Stimulated activated CD4-positive, alpha-beta T cell treated with anti-CD3 and anti-CD28 coated beads, Interleukin-15, amount 100 ng/mL, for 24 hours (primary cell): ENCODE results near the gene THY1.

ENCODE experiments used
- DNase-seq: peaks from one replicate; pipeline ENCODE4 v3.0.0-alpha.2; 2020

The THY1 gene

DNA sequence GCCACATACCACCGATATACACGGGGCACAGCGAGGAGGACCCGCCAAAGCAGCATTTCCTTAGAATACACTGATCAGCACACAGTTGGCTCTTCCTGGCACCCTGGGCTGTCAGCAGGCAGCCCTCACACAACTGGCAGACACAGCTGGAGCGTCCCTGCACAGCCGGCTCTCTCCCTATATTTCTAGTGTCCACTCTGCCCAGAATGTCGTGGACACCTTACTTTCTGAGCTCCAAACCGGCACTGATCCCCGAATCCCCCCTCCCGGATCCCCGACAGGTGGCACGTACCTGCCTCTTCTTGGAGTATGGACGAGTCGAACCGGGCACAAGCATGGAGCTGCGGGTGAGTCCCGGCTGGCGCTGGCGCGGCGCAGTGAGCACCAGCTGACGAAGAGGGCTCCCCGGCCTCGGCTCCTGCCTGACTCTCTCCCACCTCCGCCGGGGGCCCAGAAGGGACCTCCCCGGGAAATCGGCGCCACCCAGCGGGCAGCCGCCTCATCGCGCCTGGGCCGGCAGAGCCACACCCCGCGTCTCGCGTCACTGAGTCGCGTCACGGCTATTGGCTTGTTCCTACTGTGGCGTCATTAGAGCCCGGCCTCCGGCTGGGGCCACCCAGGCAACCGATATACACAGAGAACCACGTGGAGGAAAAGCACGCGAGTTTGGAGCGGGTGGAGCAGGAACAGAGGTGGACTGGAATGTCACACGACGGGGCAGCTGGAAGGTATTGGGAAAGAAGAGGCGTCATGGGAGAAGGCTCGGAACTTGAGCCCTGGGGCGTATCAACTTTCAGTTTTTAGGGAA, 41.6 kb downstream of the THY1 start, which contains the start of gene USP2:
Gene USP2 (minus strand): TSS at position 510 of the 808 bp plus-strand sequence. CDS start 8,210 bp downstream, outside the sequence.
- peak; percentile 98 for DNase-seq

DNA sequence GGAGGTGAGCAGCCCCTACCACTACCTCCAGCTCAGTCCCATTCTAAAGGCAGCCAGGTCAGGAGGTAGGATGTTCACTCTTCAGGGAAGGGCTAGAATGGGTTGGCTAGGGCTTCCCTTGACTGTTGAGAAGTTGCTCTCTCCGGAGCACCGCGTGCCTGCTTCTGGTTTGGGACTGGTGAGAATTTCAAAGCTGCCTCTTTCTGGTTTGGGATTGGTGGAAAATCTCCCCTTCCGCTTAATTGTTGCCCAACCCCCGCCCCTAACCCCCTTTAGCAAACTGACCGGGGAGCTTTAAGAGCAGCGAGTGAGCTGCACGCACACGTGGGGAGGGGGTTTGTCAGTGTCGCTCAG, 42.2 kb downstream of the THY1 start:
- DNase-seq = no peak

DNA sequence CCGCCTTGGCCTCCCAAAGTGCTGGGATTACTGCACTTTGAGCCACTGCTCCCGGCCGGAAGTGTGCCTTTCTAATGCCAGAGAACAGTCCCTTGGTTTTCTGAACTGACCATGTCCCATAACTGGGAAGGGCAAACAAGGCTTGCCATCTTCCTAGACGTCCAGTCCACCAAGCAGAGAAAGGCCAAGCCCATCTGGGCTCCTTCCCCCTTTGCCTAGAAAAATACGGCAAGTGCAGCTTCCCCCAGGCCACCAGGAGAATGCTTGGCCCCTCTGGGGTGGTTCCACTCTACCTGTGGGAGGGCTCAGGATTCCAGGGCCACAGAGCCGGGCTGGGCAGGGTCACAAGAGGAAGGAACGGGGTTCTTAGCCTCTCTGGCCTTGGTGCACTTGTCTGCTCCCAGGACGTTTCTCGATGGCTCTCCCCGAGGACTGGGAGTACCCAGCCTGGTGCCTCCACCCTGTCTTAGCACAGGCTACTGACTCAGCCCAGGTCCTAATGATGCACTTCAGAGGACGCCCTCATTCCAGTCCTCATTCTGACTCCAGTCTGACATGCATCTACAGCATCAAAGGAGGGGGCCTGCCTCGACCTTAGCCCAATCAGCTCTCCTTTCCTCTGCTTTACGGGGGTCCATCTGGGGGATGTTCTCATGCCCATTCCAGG, 42.7 kb downstream of the THY1 start:
- DNase-seq = no peak

- no peak for DNase-seq
Measured at GRCh38 chr11:119378851-119379465, 44.0 kb downstream of the THY1 start.

DNA sequence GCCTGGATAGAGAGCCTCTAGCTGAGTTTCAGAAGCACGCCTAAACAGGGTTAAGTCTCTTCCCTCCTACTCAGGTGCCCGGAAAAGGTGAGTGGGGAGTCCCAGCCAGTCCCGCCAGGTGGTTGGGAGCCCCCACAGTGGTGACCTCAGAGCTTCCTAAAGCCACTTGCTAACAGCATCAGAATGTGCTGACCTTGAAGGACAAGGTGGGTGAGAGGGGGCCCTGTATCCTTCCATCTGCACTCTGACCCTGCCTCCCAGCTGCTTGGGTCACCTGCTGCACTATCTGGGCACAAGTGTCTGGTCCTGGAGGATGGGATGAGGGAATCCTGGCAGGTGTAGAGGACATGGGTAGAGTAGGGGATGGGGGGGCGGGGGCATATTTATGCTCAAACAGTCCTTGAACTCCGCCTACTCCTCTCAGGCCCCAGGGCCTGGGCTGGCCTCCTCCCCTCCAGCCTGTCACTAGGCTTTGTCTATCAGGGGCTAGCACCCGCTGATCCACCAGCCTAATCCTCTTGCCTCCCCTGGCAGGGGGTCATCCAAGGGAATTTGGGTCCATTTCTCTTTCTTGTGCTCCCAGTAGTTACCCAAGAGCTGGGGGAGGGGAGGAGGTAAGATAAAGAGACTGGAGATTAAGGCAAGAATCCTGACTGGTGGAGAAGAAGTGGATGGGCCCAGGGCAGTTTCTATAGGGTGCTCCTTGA, 44.9 kb downstream of the THY1 start:
- DNase-seq = no peak

DNA sequence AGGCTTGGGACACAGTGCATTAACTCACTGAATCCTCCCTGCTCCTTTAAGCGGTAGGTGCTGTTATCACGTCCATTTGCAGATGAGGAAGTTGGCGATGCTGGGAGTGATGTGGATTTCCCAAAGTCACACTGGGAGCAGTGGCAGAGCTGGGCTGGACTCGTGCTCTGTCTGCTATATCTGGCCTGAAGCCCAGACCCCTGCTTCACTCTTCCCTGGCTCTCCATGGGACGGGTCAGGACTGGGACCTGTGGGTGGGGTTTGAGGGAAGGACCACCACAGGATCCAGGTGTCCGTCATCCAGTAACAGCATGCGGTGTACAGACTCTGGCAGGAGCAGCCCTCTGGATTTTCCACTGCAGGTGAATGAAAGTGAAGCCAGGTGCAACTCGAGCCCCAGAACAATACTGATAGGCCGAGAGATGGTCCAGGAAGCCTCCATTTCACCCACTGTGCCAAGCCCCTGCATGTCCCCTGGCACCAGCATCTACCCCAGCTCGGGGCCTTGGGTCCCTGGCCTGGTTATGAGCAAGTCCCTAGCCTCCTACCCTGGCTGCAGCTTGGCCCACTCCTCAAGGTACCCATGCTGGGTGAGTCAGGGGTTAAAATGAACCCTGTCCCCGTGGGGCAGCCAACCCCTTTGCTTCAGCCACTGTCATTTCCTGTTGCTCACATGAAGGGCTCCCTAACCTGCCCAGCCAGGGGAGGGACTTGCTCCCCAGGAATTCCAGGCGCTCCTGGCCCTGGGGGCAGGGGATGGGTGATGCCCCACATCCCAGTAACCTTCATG, 45.7 kb downstream of the THY1 start:
- no peak for DNase-seq

- no peak for DNase-seq
Measured at GRCh38 chr11:119376197-119376847, 46.6 kb downstream of the THY1 start.

GRCh38 chr11:119375337-119376196, 47.4 kb downstream of the THY1 start:
- DNase-seq = no peak

GRCh38 chr11:119374632-119375336, 48.2 kb downstream of the THY1 start:
- DNase-seq = no peak

- DNase-seq = peak; percentile 55
Measured at GRCh38 chr11:119373921-119374631, 48.9 kb downstream of the THY1 start.

DNA sequence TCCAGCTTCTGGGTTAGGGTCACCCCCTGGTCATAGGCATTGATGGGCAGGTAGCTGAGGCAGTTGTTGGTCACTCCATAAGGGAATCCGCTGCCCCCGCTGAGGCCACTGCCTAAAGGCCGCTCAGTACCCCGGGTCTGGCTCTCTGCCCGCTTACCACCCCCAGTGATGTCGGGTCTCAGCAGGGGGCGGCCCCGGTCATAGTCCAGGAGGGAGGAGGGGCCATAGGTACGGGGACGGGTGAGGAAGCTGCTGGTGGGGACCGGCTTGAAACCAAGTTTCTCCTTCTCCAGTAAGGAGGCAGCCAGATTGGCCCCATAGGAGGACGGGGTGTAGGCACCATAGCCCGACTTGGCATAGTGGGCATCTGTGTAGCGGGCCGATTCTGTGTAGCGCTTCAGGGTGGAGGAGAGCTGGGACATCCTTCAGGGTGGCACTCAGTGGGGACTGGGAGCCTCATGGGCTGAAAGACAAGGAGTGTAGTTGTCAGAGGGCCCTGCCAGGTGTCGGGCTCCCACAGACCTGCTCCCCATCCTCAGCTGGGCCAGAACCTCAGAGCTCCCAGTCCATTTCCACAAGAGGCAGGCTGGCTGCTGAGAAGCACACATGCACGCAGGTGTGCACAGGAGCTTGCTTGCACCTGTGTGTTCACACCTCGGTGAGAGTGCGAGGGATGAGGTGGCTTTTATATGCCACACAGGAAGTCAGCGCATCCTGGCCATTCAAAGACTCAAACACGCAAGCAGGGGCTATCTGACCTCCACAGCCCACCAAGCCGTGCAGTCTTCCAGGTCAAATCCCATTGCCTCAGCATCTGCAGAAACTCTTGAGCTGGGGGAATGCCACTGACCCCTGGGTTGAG, 49.7 kb downstream of the THY1 start:
- DNase-seq = no peak

DNA sequence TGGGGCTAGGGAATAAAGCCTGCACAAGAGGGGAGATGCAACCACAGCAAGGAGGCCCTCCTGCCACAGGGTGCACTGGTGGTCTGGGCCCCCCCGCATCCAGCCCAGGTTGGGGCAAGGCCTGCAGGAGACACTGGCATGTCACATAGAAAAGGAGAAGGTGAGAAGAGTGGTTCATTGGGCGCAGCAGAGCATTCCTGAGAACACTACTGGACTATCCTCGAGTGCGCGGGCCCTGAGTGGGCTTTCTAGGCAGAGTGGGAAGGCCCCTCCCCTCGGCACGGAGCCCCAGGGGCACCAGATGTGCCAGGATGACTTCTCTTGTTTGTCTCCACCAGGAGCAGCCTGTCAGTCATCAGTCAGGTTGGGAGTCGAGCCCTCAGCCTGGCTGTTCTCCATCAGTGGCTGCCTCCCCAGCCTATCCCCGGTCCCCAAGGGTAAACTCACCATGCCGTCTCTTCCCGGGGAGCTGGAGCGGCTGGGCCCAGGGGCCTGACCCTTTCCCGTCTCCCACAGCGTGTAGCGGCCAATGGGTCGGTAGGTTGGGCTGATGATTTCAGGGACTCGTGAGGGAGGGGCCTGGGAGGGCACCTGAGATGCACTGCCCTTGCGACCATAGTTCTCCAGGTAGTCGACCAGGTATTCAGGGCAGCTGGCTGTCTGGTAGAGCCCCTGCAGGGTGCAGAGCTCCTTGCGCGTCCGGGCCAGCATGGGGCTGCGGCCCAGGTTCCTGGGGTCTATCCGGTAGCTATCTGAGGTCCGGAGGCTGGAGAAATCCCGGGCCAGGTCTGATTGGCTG, 50.5 kb downstream of the THY1 start:
- DNase-seq = no peak

DNA sequence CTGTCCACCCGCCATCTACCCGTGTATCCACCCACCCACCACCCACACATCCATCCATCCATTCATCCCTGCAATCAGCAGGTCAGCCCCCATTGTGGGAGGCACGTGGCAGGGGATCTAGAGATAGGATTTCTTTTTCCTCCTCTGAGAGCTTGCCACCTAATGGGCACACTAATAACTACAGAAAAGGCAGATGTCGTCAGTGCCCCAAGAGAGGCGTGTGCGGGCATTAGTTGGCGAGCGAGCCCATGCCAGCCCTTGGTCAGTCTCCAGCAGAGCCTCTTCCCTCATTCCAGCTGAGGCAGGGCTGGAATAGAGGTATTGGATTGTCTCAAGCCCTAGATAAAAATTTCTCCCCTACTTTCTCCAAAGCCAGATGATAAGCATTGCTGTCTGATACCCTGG, 51.2 kb downstream of the THY1 start:
- DNase-seq = no peak

- no peak for DNase-seq
Measured at GRCh38 chr11:119371067-119371601, 51.8 kb downstream of the THY1 start.

DNA sequence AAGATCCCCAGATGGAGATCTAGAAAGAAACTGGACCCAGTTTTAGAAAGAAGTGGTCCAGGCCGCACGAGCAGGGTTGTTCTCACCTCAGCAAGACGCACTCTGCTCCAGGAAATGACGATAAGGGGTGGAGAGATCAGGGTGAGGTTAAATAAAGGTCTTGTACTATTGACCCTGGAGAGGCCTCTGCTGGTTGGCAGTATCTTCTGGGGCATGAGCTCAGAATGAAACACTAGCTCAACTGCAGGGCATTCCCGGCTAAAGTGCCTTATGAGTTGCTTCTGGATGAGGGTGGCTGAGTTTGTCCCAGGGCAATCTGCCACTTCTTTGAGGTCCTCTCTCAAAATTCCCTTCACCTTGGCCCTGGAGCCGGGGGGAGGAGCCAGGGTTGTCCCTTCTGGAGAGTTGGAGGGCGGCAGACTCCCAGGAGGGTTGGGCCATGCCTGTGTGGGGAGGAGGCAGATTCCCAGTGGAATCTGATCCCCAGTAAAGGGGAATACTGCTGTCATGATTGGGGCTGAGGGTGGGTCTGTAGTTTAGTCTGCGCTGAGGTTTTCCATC, 52.4 kb downstream of the THY1 start:
- DNase-seq = no peak

DNA sequence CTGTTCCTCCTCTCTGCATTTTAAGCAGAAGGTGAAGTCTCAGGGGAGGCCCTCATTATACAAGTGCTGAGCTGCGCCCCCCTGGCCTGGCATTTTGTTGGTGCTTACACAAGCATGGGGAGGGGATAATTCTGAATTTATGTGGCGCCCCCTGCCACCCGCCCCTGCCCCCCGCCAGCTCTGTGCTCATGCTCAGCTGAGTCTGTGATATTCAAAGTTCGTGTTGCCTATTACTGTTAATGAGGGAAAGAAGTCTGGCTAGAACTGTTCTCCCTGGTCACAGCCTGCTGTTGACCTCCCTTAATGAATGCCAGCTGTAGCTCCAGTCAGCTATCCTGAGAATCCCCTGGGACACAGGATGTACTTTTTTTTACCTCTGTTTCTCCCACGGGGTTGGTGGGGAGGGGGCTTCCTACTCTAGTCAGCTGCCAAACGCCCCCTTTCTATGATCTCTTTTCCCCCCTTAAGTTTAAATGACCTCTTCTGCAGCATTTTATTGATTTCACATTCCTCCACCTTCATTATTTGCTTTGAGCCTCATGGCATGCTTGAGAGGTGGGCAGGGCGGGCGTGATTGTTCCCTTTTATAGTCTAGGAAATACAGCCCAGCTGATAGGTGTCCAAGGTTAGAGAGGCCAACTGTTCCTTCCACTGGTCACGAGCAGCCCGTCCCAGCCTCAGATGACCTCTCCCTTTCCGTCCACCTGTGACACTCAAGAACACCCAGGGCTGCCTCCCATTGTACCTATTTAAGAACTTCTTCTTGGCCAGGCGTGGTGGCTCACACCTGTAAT, 53.6 kb downstream of the THY1 start:
- no peak for DNase-seq
